Pancreas (tissue), 10 donors: ENCODE results near the gene ORM1. TPM values are rescaled to one million over a fixed set of nuclear protein-coding genes. Genes with fewer than 3 reads are reported as not detected.
A peak's percentile ranks its signal among the peaks of the same experiment; 100 is the strongest.

Experiments
- ATAC-seq, 4 donors: fragments of 200-7000 bp; cut with Tn5 transposase; one replicate each; pipeline versions ENCODE4 v1.8.0 to v1.9.1; 2020; ENCODE audit warnings: mild to moderate bottlenecking in 4 of 4, moderate library complexity in 4 of 4
- DNase-seq, 6 donors: peaks; one replicate each; pipeline ENCODE4 v3.0.0-alpha.2; 2020
- FAIRE-seq: peaks from 2 replicates; lab custom pipeline; 2012; peaks lifted over from hg19 to GRCh38; lab: Jason Lieb, UNC
- H3K27ac ChIP-seq, 4 donors: fragments of 200-600 bp; sonication (generic); 1 replicate in 3 of 4; 2 replicates in 1 of 4; pipeline versions ENCODE4 v1.5.0 to v1.8.0; 2020
- H3K27me3 ChIP-seq, 4 donors: fragments of 200-600 bp; one replicate each; pipeline ENCODE4 v1.8.0; 2021
- H3K36me3 ChIP-seq, 3 donors: fragments of 200-600 bp; sonication (generic) in 1 of 3; one replicate each; pipeline versions ENCODE4 v1.5.0 to v1.8.0; 2020 to 2021
- H3K4me1 ChIP-seq, 3 donors: fragments of 200-600 bp; one replicate each; pipeline ENCODE4 v1.8.0; 2021
- H3K4me3 ChIP-seq, 4 donors: fragments of 200-600 bp; sonication (generic) in 2 of 4; one replicate each; pipeline versions ENCODE4 v1.5.0 to v1.8.0; 2020 to 2021
- H3K9me3 ChIP-seq, 4 donors: fragments of 200-600 bp; one replicate each; pipeline ENCODE4 v1.8.0; 2021
- WGBS, 2 donors: extraction: QIAGEN DNeasy Blood & Tissue Kit; methylation state at CpG; one replicate each; pipeline ENCODE4 v1.1.7; 2013; 5-methylcytosine and 5-hydroxymethylcytosine counted together
- intact Hi-C, 3 donors: fragments of 100-400 bp; cut with DNase I; formaldehyde crosslinking; loops; one replicate each; pipeline versions ENCODE4 v1.11.1 to v1.14.2; 2022
- polyA plus RNA-seq, 2 donors: library from polyadenylated mRNA; stranded (reverse); fragments of 200-250 nt; gene quantifications; one replicate each; pipeline ENCODE4 v1.2.3, GENCODE V29; 2013
- total RNA-seq, 6 donors: library from RNA; stranded (reverse); fragmentation: NEBNext Ultra II Directional in 4 of 6; extraction: Animal tissue kit (Norgen Biotek cat#: 25700) in 4 of 6; gene quantifications; one replicate each; pipeline versions ENCODE4 v1.2.1 to v1.2.4, GENCODE V29; 2021 to 2023
- TF ChIP-seq, protein P1 (sequence below), 4 donors: fragments of 200-600 bp; sonication (generic) in 3 of 4; IDR thresholded peaks; one replicate each; pipeline versions ENCODE4 v1.5.0 to v1.8.0; 2021; ENCODE audit warnings: antibody characterized with exemption in 4 of 4
- donor health status: healthy with polysubstance abuse.
- donor health status: DM: no; HTN: no; CAD: no; lungs with moderate emphysema.
- donor health status: DM: no; HTN: no; CAD: no.
- donor health status: control.
- donor health status: control.
- donor health status: Bipolar disorder and iron deficiency.
- donor health status: DM: yes; HTN: yes; CAD: no.
- donor health status: DM: no; HTN: no; CAD: no.
- donor health status: DM: no; HTN: no; CAD: no.
- donor health status: DM: yes; HTN: yes; CAD: no.

ORM1 gene
- total and polyA plus RNA-seq, 8 donors = 0.38 to 10.2 (median 0.92) TPM; not detected in 3

DNA sequence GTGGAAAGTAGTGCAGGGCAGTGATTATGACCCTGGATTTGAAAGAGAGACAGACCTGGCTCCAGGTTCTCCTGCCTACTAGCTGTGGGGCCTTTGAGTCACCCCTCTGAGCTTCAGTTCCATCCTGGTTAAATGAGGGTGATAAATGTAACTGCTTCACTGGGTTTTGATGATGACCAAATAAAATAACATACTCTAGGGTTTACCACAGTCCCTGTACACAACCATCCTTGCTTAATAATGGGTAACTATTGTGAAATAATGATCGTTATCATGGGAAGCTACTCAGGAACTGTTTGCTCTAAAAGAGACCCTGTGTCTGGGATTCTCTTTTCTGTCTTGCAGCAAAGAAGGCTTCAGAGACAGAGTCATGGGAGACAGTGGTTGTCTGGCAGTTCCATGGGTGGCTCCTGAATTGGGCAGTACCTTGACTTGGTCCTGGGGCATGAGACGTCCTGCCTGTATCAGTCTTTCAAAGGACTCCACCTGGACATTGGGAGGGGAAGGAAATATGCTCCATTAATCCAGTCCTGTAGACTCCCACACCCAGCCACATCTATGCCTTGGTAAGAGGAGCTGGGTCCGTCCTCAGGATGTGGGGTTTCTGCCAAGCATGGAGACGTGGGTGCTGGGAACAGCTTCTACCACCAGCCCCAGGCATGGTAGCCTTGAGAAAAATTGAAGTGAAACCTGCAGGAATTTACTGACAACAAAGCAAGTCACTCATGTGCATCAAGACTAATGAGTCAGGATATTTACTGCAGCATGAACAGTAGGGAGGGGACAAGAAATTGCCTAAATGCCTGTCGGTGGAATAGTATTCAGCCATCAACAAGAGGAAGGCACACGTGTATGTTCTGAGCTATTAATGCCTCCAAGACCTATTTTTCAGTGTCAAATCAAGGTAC lies 41.5 kb downstream of the ORM1 start:
- Histone ChIP-seq H3K36me3 (peaks cover 0 to 14% (median 2%) of the 10 kb centered on the region in 3 donors), H3K4me1 (no peaks in the 10 kb centered on the region), H3K27me3 (no peaks in the 10 kb centered on the region), H3K4me3 (no peak overlapping the region), H3K27ac (peak overlapping the region in 1 of 4 donors; percentile 30), H3K9me3 (no peaks in the 10 kb centered on the region)
- TF ChIP-seq, protein P1, sequence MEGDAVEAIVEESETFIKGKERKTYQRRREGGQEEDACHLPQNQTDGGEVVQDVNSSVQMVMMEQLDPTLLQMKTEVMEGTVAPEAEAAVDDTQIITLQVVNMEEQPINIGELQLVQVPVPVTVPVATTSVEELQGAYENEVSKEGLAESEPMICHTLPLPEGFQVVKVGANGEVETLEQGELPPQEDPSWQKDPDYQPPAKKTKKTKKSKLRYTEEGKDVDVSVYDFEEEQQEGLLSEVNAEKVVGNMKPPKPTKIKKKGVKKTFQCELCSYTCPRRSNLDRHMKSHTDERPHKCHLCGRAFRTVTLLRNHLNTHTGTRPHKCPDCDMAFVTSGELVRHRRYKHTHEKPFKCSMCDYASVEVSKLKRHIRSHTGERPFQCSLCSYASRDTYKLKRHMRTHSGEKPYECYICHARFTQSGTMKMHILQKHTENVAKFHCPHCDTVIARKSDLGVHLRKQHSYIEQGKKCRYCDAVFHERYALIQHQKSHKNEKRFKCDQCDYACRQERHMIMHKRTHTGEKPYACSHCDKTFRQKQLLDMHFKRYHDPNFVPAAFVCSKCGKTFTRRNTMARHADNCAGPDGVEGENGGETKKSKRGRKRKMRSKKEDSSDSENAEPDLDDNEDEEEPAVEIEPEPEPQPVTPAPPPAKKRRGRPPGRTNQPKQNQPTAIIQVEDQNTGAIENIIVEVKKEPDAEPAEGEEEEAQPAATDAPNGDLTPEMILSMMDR (IDR thresholded peaks at IDR 0.05) = no peak
- FAIRE-seq (no peak), ATAC-seq (peak in 3 of 4 donors; percentile 12 to 49 (median 48)), DNase-seq (no peak)
- WGBS, 2 donors = 63 to 65% methylated on average over 6 of the region's 6 CpGs
- intact Hi-C loops = no loop called here

DNA sequence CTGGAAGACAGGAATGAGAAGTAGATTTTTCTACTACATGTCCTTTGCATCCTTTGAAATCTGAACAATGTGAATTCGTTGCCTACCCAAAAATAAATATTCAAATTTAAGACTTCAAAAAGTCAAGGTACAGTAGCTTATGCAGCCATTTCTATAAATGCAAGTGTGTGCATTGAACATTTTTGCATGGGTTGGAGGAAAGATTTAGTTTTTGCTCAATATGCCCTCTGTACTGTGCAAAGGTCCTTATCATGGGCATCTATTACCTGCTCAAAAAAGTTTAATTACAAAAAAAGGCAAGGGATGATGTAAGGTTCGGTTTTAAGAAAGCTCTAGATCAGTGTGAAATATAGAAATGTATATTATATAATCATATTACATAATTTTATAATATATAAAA lies 42.3 kb downstream of the ORM1 start:
- ATAC-seq = no peak
- WGBS, 2 donors = 90 to 94% methylated on average over 2 of the region's 2 CpGs
- intact Hi-C loops = no loop called here

DNA sequence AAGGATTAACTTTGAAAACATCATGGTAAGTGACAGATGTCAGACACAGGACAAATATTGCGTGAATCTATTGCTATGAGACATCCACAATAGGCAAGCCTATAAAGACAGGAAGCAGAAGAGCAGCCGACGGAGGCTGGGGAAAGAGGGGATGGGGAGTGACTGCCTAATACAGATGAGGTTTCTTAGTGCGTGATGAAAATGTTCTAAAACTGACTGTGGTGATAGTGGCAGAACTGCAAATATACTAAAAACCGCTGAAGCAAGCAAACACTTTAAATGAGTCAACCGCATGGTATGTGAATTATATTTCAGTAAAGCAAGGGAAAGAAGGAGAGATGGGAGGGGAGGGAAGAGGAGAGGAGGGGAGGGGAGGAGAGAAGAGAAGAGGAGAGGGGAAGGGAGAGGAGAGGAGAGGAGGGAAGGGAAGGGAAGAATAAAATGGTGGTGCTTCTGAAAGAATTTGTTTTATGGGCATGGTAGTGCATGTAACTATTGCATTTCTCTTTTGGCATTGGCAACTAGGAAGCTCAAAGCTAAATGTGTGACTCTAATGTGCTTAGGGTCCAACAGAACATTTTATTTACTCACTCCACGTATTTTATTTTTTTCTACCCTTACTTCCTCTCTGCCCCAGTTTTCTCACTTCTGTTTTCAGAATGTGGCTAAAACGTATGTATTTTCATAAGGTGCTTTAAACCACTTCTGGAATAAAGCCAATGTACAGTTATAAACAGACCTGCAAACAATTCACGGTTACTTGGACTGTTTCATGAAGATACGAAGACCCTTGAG lies 43.6 kb downstream of the ORM1 start:
- DNase-seq (no peak), ATAC-seq (peak in 3 of 4 donors; percentile 37 to 55 (median 40)), FAIRE-seq (no peak)
- Histone ChIP-seq H3K4me1 (no peaks in the 10 kb centered on the region), H3K27ac (peak overlapping the region in 1 of 4 donors; percentile 28), H3K9me3 (no peaks in the 10 kb centered on the region), H3K4me3 (no peak overlapping the region), H3K27me3 (no peaks in the 10 kb centered on the region), H3K36me3 (peaks cover 0 to 2% (median 0%) of the 10 kb centered on the region in 3 donors)
- intact Hi-C loops = no loop called here
- TF ChIP-seq, protein P1 (IDR thresholded peaks at IDR 0.05) = no peak
- 69 to 70% methylated on average over 10 of the region's 10 CpGs for WGBS, 2 donors

More for the DNA sequence above, 42.3 kb downstream of the ORM1 start:
- no peaks in the 10 kb centered on the region for H3K27me3 ChIP-seq
- peak overlapping the region in 1 of 4 donors; percentile 28 for H3K27ac ChIP-seq
- no peak overlapping the region for H3K4me3 ChIP-seq
- DNase-seq (no peak), FAIRE-seq (no peak)
- TF ChIP-seq, protein P1 (IDR thresholded peaks at IDR 0.05) = no peak
- no peaks in the 10 kb centered on the region for H3K9me3 ChIP-seq
- H3K36me3 ChIP-seq = peaks cover 0 to 6% (median 2%) of the 10 kb centered on the region in 3 donors
- H3K4me1 ChIP-seq = no peaks in the 10 kb centered on the region

DNA sequence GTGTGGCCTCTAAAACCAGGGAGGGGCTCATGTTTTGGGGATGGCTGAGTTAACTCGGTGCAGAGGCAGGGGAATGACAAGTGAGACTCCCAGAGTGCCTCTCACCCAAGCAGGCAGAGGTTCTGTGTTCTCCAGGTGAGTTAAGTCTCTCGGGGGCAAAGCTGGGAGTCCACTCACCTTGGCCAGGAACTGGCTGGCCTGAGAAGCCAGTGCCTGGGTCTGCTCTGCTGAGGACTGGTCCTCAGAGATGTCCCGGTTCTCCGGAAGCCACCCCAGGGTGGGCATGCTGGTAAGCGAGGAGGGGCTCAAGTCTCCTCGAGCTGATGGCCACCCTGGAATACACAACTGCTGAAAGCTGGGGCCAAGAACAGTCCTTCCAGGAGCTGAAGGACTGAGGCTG lies 44.5 kb downstream of the ORM1 start:
- DNase-seq (no peak), FAIRE-seq (no peak), ATAC-seq (no peak)
- intact Hi-C loops = no loop called here
- Histone ChIP-seq H3K27ac (no peak overlapping the region), H3K4me3 (no peak overlapping the region), H3K4me1 (no peaks in the 10 kb centered on the region), H3K9me3 (no peaks in the 10 kb centered on the region), H3K36me3 (peaks cover 0 to 2% (median 0%) of the 10 kb centered on the region in 3 donors), H3K27me3 (no peaks in the 10 kb centered on the region)
- TF ChIP-seq, protein P1 (IDR thresholded peaks at IDR 0.05) = no peak
- WGBS, 2 donors = 84% methylated on average over 6 of the region's 6 CpGs
